ENCODE results near the gene MLLT1. TPM values are rescaled to one million over a fixed set of nuclear protein-coding genes. Genes with fewer than 3 reads are reported as not detected.

The MLLT1 gene
- total RNA-seq, 4 donors from 2014 or later = 7.0 to 19.0 (median 10.4) TPM

- TF ChIP-seq CTCF (IDR thresholded peaks at IDR 0.05; ENCODE audit: low read depth) = no peak
Measured at GRCh38 chr19:6313398-6313969, 33.7 kb upstream of the MLLT1 start.

GRCh38 chr19:6312018-6312417, 32.2 kb upstream of the MLLT1 start:
- no peak for TF ChIP-seq CTCF (IDR thresholded peaks at IDR 0.05; ENCODE audit: low read depth)

- TF ChIP-seq CTCF (IDR thresholded peaks at IDR 0.05; ENCODE audit: low read depth) = no peak
Measured at GRCh38 chr19:6298413-6298812, 18.6 kb upstream of the MLLT1 start.

GRCh38 chr19:6297202-6297601, 17.4 kb upstream of the MLLT1 start:
- no peak for TF ChIP-seq CTCF (IDR thresholded peaks at IDR 0.05; ENCODE audit: low read depth)

GRCh38 chr19:6292006-6292405, 12.2 kb upstream of the MLLT1 start:
- TF ChIP-seq CTCF (IDR thresholded peaks at IDR 0.05; ENCODE audit: low read depth) = no peak

GRCh38 chr19:6288737-6289136, 9.0 kb upstream of the MLLT1 start:
- TF ChIP-seq CTCF (IDR thresholded peaks at IDR 0.05; ENCODE audit: low read depth) = no peak

GRCh38 chr19:6287269-6287885, 7.6 kb upstream of the MLLT1 start:
- no peak for TF ChIP-seq CTCF (IDR thresholded peaks at IDR 0.05; ENCODE audit: low read depth)

Data from subcutaneous adipose tissue (tissue), 4 donors.